LNCaP clone FGC (cell line): ENCODE measurements around the gene TMCO2.

Experiments
- DNase-seq: peaks from one replicate; pipeline ENCODE4 v3.0.0-alpha.2; 2011; ENCODE audit warnings: low read depth
- H3K4me3 ChIP-seq: 2 replicates; pipeline ENCODE4 v1.5.1; 2011; ENCODE audit warnings: mild to moderate bottlenecking, low read depth, low read length, control low read depth
- CTCF ChIP-seq: IDR thresholded peaks from 2 replicates; pipeline ENCODE4 v1.5.1; 2012; ENCODE audit warnings: mild to moderate bottlenecking; ENCODE audit not compliant: control insufficient read depth, insufficient read depth; ENCODE audit errors: extremely low read depth

The TMCO2 gene

GRCh38 chr1:40224040-40224439 is 23.7 kb upstream of the TMCO2 start:
- no peak for TF ChIP-seq CTCF
- no peak overlapping the region for H3K4me3 ChIP-seq
- DNase-seq, result no peak

GRCh38 chr1:40226192-40226591 is 21.5 kb upstream of the TMCO2 start:
- no peak for DNase-seq
- H3K4me3 ChIP-seq, result no peak overlapping the region
- no peak for TF ChIP-seq CTCF

GRCh38 chr1:40232444-40232843 is 15.3 kb upstream of the TMCO2 start:
- no peak for DNase-seq
- H3K4me3 ChIP-seq, result no peak overlapping the region
- no peak for TF ChIP-seq CTCF

DNA sequence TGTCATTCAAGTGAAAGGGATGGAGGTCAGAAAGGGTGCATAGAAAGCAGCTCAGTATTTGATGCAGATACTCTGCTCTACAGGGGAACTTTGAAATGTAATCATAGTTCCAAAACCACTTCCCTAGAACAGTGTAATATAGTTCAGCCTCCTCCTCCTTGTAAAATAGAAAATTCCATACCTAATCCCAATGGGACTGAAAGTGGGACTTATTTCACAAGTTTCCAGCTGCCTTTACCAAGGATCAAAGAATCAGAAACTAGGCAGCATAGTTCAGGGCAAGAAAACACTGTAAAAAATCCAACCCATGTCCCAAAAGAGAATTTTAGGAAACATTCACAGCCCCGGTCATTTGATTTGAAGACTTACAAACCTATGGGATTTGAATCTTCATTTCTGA is 8.1 kb upstream of the TMCO2 start:
- DNase-seq, result no peak
- no peak for TF ChIP-seq CTCF

DNA sequence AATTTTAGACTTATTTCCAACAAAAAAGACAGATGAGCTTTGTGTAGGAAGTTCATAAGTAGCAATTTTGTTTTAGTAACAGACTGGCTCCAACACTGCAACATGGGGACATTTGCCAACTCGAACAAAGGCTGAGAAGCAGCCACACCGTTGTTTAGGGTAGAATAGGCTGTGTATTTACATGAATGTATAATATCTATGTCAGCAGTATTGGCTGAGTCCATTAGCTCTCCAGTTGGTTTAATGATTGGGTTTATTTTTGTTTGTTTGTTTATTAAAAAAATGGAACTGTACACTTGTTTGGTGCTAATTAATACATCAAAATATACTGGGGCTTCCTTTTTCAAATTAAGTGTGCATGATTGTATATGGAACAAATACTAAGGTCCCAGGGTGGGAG is 7.3 kb upstream of the TMCO2 start:
- no peak for DNase-seq
- H3K4me3 ChIP-seq, result no peak overlapping the region
- no peak for TF ChIP-seq CTCF

More for the DNA sequence above, 8.1 kb upstream of the TMCO2 start:
- H3K4me3 ChIP-seq, result no peak overlapping the region

GRCh38 chr1:40241362-40241761 is 6.4 kb upstream of the TMCO2 start:
- DNase-seq, result no peak
- no peak for TF ChIP-seq CTCF
- H3K4me3 ChIP-seq, result no peak overlapping the region

GRCh38 chr1:40243351-40243750 is 4.4 kb upstream of the TMCO2 start:
- TF ChIP-seq CTCF, result no peak
- H3K4me3 ChIP-seq, result no peak overlapping the region
- no peak for DNase-seq
